Ishikawa (cell line): ENCODE data around the gene ZFP36L2.

Experiments
- CEBPB ChIP-seq: IDR thresholded peaks from 2 replicates; pipeline ENCODE4 v1.6.1; 2012
- CREB1 ChIP-seq: IDR thresholded peaks from 2 replicates; pipeline ENCODE4 v1.6.1; 2012; ENCODE audit warnings: low read depth
- EGR1 ChIP-seq: IDR thresholded peaks from 2 replicates; pipeline ENCODE4 v1.6.1; 2012
- EP300 ChIP-seq: IDR thresholded peaks from 2 replicates; pipeline ENCODE4 v1.6.1; 2012; ENCODE audit warnings: borderline replicate concordance
- FOXM1 ChIP-seq: IDR thresholded peaks from 2 replicates; pipeline ENCODE4 v1.6.1; 2012; ENCODE audit warnings: low read depth, borderline replicate concordance
- NFIC ChIP-seq: IDR thresholded peaks from 2 replicates; pipeline ENCODE4 v1.6.1; 2012
- RAD21 ChIP-seq: IDR thresholded peaks from 2 replicates; pipeline ENCODE4 v1.6.1; 2012; ENCODE audit warnings: low read depth
- TAF1 ChIP-seq: IDR thresholded peaks from 2 replicates; pipeline ENCODE4 v1.6.1; 2012; ENCODE audit warnings: low read depth, mild to moderate bottlenecking
- TCF12 ChIP-seq: IDR thresholded peaks from 2 replicates; pipeline ENCODE4 v1.6.1; 2012; ENCODE audit warnings: low read depth
- TEAD4 ChIP-seq: IDR thresholded peaks from 2 replicates; pipeline ENCODE4 v1.6.1; 2012
- USF1 ChIP-seq: IDR thresholded peaks from 2 replicates; pipeline ENCODE4 v1.6.1; 2012
- YY1 ChIP-seq: IDR thresholded peaks from 2 replicates; pipeline ENCODE4 v1.6.1; 2012; ENCODE audit warnings: low read depth
- ZBTB7A ChIP-seq: IDR thresholded peaks from 2 replicates; pipeline ENCODE4 v1.6.1; 2012; ENCODE audit warnings: low read depth
- TF ChIP-seq, protein P1 (sequence below): IDR thresholded peaks from 2 replicates; pipeline ENCODE4 v1.6.1; 2012; ENCODE audit warnings: low read depth, mild to moderate bottlenecking
- TF ChIP-seq, protein P2 (sequence below): IDR thresholded peaks from 2 replicates; pipeline ENCODE4 v1.6.1; 2012

ZFP36L2 gene

DNA sequence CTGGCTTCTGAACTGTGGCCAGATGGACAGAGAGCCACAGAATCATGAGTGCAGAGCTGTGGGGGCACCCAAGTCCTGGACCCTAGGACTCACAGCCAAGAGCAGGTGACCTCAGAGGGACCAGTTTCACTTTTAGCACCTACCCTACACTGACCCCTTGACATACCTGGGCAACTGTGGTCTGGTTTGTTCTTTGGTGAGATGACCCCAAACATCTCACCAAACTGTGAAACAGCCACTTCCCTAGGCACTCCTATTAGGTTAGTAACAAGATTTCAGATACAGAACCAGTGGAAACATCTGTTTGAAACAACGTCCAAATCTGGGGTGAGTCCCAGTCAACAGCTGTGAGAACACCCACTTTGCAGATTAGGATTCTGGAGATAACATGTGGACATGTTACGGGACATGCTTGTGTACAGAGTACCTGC is 1.9 kb upstream of the ZFP36L2 start:
- TF ChIP-seq EGR1 (no peak), NFIC (no peak), TCF12 (no peak), CREB1 (no peak), TEAD4 (no peak), EP300 (no peak), TAF1 (no peak)
- TF ChIP-seq, protein P1, sequence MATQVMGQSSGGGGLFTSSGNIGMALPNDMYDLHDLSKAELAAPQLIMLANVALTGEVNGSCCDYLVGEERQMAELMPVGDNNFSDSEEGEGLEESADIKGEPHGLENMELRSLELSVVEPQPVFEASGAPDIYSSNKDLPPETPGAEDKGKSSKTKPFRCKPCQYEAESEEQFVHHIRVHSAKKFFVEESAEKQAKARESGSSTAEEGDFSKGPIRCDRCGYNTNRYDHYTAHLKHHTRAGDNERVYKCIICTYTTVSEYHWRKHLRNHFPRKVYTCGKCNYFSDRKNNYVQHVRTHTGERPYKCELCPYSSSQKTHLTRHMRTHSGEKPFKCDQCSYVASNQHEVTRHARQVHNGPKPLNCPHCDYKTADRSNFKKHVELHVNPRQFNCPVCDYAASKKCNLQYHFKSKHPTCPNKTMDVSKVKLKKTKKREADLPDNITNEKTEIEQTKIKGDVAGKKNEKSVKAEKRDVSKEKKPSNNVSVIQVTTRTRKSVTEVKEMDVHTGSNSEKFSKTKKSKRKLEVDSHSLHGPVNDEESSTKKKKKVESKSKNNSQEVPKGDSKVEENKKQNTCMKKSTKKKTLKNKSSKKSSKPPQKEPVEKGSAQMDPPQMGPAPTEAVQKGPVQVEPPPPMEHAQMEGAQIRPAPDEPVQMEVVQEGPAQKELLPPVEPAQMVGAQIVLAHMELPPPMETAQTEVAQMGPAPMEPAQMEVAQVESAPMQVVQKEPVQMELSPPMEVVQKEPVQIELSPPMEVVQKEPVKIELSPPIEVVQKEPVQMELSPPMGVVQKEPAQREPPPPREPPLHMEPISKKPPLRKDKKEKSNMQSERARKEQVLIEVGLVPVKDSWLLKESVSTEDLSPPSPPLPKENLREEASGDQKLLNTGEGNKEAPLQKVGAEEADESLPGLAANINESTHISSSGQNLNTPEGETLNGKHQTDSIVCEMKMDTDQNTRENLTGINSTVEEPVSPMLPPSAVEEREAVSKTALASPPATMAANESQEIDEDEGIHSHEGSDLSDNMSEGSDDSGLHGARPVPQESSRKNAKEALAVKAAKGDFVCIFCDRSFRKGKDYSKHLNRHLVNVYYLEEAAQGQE = no peak
- TF ChIP-seq, protein P2, sequence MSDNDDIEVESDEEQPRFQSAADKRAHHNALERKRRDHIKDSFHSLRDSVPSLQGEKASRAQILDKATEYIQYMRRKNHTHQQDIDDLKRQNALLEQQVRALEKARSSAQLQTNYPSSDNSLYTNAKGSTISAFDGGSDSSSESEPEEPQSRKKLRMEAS = no peak

DNA sequence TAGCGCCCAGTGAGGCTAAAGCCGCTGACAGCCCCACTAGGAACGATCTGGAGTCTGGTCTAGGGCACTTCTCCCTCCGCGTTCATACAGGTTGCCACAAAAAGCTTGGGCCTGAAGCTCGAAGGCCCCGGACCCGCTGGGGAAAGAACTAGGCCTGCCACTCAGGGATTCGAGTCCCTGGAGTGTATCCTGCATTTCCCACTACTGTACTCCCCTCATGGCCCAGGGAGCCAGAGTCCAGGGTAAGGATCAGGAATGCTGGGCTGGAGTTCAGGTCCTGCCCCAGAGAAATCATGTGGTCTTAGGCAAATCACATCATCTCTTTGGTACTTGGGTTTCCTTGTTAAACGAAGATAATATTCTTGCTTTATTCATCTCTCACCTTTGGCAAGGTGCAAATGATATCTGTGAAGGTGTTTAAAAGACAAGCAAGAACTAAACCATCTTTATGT is 1.4 kb upstream of the ZFP36L2 start:
- TF ChIP-seq TEAD4 (no peak), EP300 (no peak), TCF12 (no peak), USF1 (no peak), EGR1 (no peak), CREB1 (no peak), NFIC (no peak), TAF1 (no peak), CEBPB (no peak)

DNA sequence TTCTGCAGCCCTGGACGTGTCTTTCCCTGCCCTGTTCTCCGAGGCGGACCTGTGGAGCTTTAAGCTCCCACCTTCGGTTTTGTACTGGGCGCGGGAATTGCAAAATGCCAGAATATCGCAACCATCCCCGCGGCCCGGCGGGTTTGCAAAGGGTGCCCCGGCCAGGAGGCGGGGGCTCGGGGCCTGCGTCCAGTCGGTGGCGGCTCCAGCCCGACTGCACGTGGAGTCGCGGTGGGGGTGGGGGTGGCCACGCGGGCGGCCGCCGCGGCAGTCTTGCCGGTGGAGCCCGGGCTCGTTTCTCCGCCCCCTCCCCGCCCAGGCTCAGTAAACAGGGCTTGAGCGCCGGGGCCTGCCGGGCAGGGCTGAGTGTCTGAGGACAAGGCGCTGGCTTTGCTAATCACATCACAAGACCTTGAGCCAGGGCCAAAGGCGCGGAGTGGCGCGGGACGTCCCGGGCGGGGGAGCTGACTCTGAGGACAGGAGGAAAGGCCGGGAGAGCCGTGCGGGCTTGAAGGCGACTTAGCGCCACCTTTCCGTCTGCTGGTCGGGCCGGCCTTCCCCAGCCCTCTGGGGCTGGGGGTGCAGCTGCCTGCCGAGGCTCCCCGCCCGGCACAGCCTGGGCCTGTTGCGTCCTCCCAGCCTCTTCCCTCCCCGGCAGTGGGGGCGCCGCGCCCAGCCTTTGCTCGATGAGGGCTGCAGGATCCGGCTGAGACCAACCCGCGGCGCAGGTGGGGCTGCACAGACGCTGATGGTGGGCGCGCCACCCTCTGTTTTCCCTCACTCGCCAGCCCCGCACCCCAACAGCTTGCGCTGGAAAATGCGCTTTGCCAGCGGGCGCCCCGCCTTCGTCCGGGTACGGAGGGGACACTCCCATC is 786 bp upstream of the ZFP36L2 start:
- TF ChIP-seq, protein P2 = peak; percentile 95
- TF ChIP-seq TEAD4 (no peak; the same call in 1 of the 2 replicates), EGR1 (0 out of 2 replicates have a peak, but pooled peaks have one; percentile 9), CEBPB (peak; percentile 25; the same call in 1 of the 2 replicates), EP300 (no peak), NFIC (no peak), USF1 (0 out of 2 replicates have a peak, but pooled peaks have one; percentile 32), TAF1 (no peak), RAD21 (0 out of 2 replicates have a peak, but pooled peaks have one; percentile 12), CREB1 (no peak; the same call in 1 of the 2 replicates), ZBTB7A (no peak; the same call in 1 of the 2 replicates), TCF12 (peak; percentile 51; the same call in 1 of the 2 replicates), FOXM1 (no peak), YY1 (peak; percentile 11; the same call in 1 of the 2 replicates)
- TF ChIP-seq, protein P1 = 0 out of 2 replicates have a peak, but pooled peaks have one; percentile 26

DNA sequence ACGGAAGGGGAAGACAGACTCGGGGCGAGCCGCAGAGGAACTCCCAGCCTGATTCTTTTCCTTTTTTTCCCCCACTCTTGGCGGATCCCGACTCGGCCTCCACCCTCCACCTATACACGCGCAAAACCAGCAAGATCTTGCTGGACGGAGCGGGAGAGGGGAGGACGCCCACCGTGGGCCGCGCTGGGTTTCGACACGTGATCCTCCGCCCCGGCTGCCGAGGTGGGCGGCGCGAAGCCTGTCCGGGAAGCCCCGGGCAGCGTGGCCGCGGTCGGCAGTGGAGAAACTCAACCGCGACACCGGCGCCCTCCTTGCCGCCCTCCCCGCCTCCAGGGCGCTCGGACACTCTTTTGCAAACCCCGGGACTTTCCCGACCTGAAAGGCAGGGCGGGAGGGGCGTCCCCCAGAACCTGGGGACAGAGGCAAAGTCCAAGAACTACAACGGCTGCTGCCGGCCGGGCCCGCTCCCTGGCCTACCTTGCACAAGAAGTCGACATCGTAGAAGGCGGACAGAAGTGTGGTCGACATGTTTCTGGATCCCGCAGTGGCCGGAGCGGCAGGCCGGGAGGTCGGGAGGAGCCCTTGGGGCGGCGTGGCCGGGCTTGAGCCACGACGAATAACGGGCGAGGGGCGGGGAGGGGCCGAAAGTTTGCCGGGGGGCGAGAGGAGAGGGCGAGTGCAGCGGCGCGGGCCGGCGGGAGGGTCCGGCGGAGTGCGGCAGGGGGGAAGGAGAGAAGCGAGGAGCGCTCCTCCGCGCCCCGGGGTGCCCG is 433 bp downstream of the ZFP36L2 start:
- TF ChIP-seq EGR1 = 0 out of 2 replicates have a peak, but pooled peaks have one; percentile 17
- peak; percentile 57; the same call in 1 of the 2 replicates for TF ChIP-seq ZBTB7A
- TF ChIP-seq, protein P1 = no peak
- no peak for TF ChIP-seq CREB1
- no peak for TF ChIP-seq CEBPB
- TF ChIP-seq, protein P2 = peak; percentile 67
- no peak; the same call in 1 of the 2 replicates for TF ChIP-seq YY1
- TF ChIP-seq TCF12 = no peak; the same call in 1 of the 2 replicates
- peak; percentile 38; the same call in 1 of the 2 replicates for TF ChIP-seq TAF1
- TF ChIP-seq EP300 = no peak
- TF ChIP-seq FOXM1 = no peak
- no peak for TF ChIP-seq NFIC
- no peak for TF ChIP-seq RAD21
- no peak for TF ChIP-seq TEAD4
- TF ChIP-seq USF1 = peak; percentile 87
